Smooth muscle cell (in vitro differentiated cells): ENCODE results near the gene HACL1. TPM values are rescaled to one million over a fixed set of nuclear protein-coding genes. Genes with fewer than 3 reads are reported as not detected.
A peak's percentile ranks its signal among the peaks of the same experiment; 100 is the strongest.

ENCODE experiments used
- DNase-seq: peaks from one replicate; lab custom pipeline; 2025; ENCODE audit not compliant: unreplicated experiment; lab: John Stamatoyannopoulos, UW
- H2AFZ ChIP-seq: fragments of 200-600 bp; sonication (generic); 2 replicates; pipeline ENCODE4 v1.6.0; 2016; ENCODE audit warnings: antibody characterized with exemption, low read depth, mild to moderate bottlenecking
- H3F3A ChIP-seq: fragments of 200-600 bp; sonication (generic); 2 replicates; pipeline ENCODE4 v1.6.0; 2017; ENCODE audit warnings: antibody characterized with exemption, low read depth
- H3K27ac ChIP-seq: fragments of 200-600 bp; sonication (generic); 2 replicates; pipeline ENCODE4 v1.5.1; 2016; ENCODE audit warnings: low read depth, mild to moderate bottlenecking
- H3K27me3 ChIP-seq: fragments of 200-600 bp; sonication (generic); 2 replicates; pipeline ENCODE4 v1.6.1; 2016; ENCODE audit warnings: low read depth, mild to moderate bottlenecking
- H3K36me3 ChIP-seq: fragments of 200-600 bp; sonication (generic); 2 replicates; pipeline ENCODE4 v1.5.1; 2016; ENCODE audit warnings: low read depth
- H3K4me1 ChIP-seq: fragments of 200-600 bp; sonication (generic); 2 replicates; pipeline ENCODE4 v1.5.1; 2016; ENCODE audit warnings: low read depth
- H3K4me2 ChIP-seq: fragments of 200-600 bp; sonication (generic); 2 replicates; pipeline ENCODE4 v1.6.0; 2016; ENCODE audit warnings: mild to moderate bottlenecking
- H3K4me3 ChIP-seq: fragments of 200-600 bp; sonication (generic); 2 replicates; pipeline ENCODE4 v1.5.1; 2016; ENCODE audit warnings: mild to moderate bottlenecking
- H3K79me2 ChIP-seq: fragments of 200-600 bp; sonication (generic); 2 replicates; pipeline ENCODE4 v1.6.0; 2016; ENCODE audit warnings: low read depth, mild to moderate bottlenecking
- H3K9ac ChIP-seq: fragments of 200-600 bp; sonication (generic); 2 replicates; pipeline ENCODE4 v1.6.0; 2016; ENCODE audit warnings: low read depth
- H3K9me3 ChIP-seq: fragments of 200-600 bp; sonication (generic); replicated peaks from 2 replicates; pipeline ENCODE4 v1.5.1; 2016; ENCODE audit warnings: low read depth
- H4K20me1 ChIP-seq: fragments of 200-600 bp; sonication (generic); 2 replicates; pipeline ENCODE4 v1.6.0; 2016; ENCODE audit warnings: low read depth
- WGBS: methylation state at CpG from one replicate; pipeline ENCODE4 v1.1.7; 2016; ENCODE audit warnings: low lambda C conversion rate; 5-methylcytosine and 5-hydroxymethylcytosine counted together
- polyA plus RNA-seq: library from polyadenylated mRNA; unstranded; fragments of >200 nt; fragmentation: Nextera tagmentation; extraction: Ambion mirVana; gene quantifications from 2 replicates; pipeline ENCODE4 v1.2.1, GENCODE V29; 2016
- total RNA-seq: library from RNA; depleted of rRNA; stranded (reverse); fragments of >200 nt; gene quantifications from 2 replicates; pipeline ENCODE4 v1.2.3, GENCODE V29; 2014
- TF ChIP-seq, protein P1 (sequence below): fragments of 200-600 bp; sonication (generic); IDR thresholded peaks from 2 replicates; pipeline ENCODE4 v1.5.1; 2017; ENCODE audit warnings: borderline replicate concordance, mild to moderate bottlenecking, antibody characterized with exemption; ENCODE audit not compliant: insufficient read depth, poor library complexity, severe bottlenecking

Gene HACL1
- total and polyA plus RNA-seq, 2 experiments from 2014 or later = 11.8 to 13.0 TPM

DNA sequence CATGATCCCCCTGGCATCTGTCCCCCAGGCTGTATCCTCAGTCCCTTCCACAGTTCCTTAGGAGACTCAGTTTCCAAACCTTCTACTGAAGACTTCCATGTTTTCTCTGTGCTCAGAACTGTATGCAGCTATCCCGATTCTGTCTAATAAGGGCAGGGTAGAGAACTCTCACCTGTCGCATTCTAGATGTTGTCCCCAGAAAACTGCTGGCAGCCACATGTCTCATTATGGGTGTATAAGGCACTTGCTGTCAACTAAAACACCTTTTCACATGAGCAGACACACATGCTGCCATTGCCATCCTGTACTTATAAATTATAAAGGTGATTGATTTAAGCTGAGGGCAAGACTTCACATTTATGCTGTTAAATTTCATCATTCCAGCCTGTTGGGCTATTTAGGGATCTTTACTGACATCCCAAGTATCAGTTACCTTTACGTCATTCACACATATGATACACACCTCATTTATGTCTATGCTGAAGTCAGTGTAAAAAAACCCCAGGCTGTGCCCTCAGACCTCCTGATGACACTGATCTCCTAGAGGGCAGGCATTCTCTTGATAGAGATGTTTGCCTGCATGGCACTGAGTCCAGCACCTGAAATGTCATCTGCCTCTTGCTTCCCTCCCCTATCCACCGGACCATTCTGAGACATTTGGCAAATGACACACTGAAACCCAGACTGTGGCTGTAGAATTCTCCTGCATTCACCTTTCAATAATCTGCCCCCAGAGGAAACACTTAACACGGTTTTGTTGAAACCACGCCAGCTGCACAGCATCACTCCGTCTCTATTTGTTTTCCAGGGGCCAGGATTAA, 36.0 kb upstream of the HACL1 start:
- TF ChIP-seq, protein P1, sequence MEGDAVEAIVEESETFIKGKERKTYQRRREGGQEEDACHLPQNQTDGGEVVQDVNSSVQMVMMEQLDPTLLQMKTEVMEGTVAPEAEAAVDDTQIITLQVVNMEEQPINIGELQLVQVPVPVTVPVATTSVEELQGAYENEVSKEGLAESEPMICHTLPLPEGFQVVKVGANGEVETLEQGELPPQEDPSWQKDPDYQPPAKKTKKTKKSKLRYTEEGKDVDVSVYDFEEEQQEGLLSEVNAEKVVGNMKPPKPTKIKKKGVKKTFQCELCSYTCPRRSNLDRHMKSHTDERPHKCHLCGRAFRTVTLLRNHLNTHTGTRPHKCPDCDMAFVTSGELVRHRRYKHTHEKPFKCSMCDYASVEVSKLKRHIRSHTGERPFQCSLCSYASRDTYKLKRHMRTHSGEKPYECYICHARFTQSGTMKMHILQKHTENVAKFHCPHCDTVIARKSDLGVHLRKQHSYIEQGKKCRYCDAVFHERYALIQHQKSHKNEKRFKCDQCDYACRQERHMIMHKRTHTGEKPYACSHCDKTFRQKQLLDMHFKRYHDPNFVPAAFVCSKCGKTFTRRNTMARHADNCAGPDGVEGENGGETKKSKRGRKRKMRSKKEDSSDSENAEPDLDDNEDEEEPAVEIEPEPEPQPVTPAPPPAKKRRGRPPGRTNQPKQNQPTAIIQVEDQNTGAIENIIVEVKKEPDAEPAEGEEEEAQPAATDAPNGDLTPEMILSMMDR = no peak
- Histone ChIP-seq H2AFZ (no peak overlapping the region), H3K9me3 (no peaks in the 10 kb centered on the region), H3K9ac (peak overlapping the region; percentile 75), H3K79me2 (no peaks in the 10 kb centered on the region), H3K4me2 (peak overlapping the region; percentile 62), H3K4me1 (peaks cover 24% of the 10 kb centered on the region), H3K27me3 (no peaks in the 10 kb centered on the region), H3F3A (peaks cover 16% of the 10 kb centered on the region), H3K36me3 (no peaks in the 10 kb centered on the region), H3K27ac (peak overlapping the region; percentile 97), H4K20me1 (no peaks in the 10 kb centered on the region), H3K4me3 (no peak overlapping the region)
- no peak for DNase-seq
- 65% methylated on average over 7 of the region's 7 CpGs for WGBS

DNA sequence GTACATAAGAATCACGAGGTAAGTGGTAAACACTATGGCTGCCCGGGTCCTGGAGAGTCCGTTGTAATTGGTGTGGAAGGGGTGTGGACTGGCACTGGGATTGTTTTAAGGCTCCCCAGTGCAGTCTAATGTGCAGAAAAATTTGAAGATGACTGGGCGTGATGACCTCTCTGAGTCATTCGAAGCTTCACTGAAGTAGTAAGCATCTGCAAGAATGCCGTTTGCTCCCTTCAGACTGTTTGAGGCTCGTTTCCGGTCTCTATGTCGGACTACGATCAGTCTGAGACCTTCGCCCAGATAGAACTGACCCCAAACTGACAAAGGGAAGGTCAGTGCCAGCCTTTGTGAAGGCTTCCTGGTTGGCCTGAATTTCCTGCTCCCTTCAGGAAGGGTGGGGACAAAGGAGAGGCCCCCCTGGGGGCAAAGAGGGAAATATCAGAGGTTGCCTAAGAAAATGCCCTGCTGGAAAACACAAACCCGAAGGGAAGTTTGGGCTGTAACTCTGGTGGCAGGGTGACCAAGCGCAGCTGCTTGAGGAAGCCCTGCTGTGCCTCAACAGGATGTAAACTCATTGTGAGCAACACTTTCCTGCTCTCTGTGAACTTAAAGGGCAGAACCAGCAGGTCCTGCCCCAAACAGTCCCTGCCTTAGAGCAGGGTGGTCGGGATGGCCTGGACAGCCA, 34.8 kb upstream of the HACL1 start:
- Histone ChIP-seq H3K4me1 (peaks cover 26% of the 10 kb centered on the region), H3K27ac (peak overlapping the region; percentile 97), H3K4me3 (no peak overlapping the region), H2AFZ (no peak overlapping the region), H3K4me2 (peak overlapping the region; percentile 75), H3K36me3 (no peaks in the 10 kb centered on the region), H3F3A (peaks cover 24% of the 10 kb centered on the region), H4K20me1 (no peaks in the 10 kb centered on the region), H3K9ac (peak overlapping the region; percentile 89), H3K79me2 (no peaks in the 10 kb centered on the region), H3K27me3 (no peaks in the 10 kb centered on the region), H3K9me3 (no peaks in the 10 kb centered on the region)
- DNase-seq = no peak
- WGBS = 40% methylated on average over 14 of the region's 14 CpGs
- TF ChIP-seq, protein P1 = no peak

DNA sequence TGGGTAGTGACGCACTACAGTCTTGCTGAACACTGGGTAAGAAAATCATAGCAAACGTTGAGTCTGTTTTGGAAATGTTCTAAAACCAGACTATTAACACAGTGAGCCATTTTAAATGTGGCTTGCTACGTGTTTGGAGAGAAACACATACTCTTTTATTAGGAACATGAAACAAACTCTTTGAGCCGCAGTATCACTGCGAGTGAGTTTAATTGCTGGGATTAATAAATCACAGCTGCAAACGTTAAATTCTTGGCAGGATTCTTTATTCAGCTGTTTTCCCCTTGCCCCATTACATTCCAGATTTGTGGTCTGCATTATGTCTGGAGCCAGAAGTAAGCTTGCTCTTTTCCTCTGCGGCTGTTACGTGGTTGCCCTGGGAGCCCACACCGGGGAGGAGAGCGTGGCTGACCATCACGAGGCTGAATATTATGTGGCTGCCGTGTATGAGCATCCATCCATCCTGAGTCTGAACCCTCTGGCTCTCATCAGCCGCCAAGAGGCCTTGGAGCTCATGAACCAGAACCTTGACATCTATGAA, 33.8 kb upstream of the HACL1 start:
- Histone ChIP-seq H3K4me3 (no peak overlapping the region), H3K9me3 (no peaks in the 10 kb centered on the region), H3K79me2 (no peaks in the 10 kb centered on the region), H3K27me3 (no peaks in the 10 kb centered on the region), H2AFZ (no peak overlapping the region), H3K36me3 (no peaks in the 10 kb centered on the region), H3K9ac (peak overlapping the region; percentile 73), H3K4me2 (peak overlapping the region; percentile 75), H3K4me1 (peaks cover 35% of the 10 kb centered on the region), H3F3A (peaks cover 25% of the 10 kb centered on the region), H3K27ac (peak overlapping the region; percentile 97), H4K20me1 (no peaks in the 10 kb centered on the region)
- TF ChIP-seq, protein P1 = no peak
- 31% methylated on average over 13 of the region's 13 CpGs for WGBS
- DNase-seq = no peak
